Effector CD4-positive, alpha-beta T cell (primary cell): Measurements from ENCODE around the gene PCID2.
A peak's percentile ranks its signal among the peaks of the same experiment; 100 is the strongest.

Source experiments
- DNase-seq: peaks from one replicate; pipeline ENCODE4 v3.0.0-alpha.2; 2020

PCID2 gene

DNA sequence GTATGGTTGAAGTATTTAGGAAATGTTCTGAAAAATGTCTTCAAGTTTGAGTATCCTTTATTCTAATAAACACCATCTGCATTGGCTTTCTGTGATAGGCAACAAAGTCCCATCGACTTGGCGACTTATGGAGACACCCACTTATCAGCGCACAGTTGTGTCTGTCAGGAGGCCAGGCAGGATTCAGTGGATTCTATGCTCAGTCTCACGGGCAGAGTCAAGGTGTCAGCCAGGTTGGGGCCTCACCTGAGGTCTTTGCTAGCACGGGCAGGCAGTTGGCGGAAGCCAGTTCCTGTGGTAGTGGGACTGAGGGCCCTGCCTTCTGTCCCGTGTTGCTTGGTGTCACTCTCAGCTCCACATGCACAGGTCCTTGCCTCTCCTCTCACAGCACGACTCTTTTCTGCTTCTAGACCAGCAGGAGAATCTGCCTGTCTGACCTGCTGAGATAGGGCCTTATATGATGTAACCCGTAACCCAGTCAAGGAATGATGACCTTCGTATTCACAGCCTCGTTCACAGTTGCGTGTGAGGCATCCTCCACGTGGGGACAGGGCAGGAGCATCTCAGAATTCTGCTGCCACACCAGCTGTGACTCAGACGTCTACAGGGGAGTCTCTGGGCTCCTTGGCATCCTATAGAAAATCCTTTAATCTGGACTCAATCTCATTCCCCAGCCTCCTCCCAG, 10.9 kb upstream of the PCID2 start:
- DNase-seq: no peak

DNA sequence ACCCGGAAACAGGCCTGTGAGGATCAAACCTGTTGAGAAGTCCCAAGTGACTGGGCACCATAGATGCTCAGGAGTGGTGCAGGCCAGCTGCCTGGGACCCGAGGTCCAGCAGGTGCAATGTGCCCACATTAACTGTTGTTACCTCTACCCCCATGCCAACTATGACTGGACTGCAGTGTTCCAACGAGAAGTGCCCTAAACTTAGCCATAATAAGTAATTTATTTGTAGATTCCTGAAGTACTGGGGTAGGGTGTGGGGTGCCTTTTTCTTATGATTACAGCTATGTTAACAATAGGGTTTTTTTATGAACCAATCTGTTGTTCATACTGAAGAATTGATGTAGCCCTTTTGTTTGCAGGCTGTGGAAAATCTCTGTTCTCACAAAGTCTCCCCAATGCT, 10.1 kb upstream of the PCID2 start:
- DNase-seq: no peak

DNA sequence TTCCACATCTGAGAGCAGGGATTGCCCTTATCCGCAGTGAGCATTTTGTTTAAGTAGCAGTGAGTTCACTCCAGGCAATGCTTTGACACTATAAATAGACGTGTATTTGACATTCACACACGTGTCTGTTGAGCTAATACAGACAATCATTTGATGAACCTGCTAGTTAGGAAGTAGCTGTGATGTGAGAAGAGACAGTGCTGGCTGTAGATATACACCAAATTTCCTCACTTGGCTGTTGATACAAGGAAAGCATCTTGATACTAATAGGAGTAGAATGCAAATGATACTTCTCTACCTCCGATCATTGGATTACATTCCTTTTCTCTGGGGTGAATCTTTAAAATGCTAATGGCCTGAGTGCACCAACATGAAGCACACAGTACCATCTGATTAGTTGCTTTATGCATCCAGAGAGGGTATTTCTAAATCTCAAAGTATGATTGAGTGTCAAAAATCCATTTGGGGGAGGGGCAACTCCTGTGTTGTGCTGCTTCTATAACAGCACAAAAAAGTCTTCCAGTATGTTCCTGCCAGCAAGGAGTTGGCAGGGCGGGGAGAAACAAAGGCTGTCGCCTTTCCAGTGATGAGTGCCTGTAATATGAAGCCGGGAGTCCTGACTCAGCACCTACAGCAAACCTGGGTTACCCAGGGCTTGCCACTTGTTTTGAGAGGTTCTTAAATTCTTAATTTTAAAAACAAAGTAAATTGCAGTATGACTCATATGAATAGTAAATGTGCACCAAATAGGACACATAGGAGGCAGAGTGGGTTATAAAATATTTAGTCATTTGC, 8.0 kb upstream of the PCID2 start:
- DNase-seq: no peak

DNA sequence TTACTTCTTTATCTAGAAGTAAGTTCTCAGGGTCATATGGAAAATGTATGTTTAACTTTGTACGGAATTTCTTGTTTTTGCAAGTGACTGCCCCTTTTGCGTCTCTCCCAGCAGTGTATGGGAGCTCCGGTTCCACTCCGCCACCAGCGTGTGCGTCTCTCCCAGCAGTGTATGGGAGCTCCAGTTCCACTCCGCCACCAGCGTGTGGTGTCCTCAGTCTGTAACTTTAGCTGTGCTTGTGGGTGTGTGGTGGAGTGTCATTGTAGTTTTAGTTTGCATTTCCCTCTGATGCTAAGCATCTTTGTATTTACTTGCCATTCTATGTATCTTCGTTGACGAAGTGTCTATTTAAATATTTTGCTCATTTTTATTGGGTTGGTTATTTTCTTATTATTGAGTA, 3.3 kb upstream of the PCID2 start:
- DNase-seq: no peak

DNA sequence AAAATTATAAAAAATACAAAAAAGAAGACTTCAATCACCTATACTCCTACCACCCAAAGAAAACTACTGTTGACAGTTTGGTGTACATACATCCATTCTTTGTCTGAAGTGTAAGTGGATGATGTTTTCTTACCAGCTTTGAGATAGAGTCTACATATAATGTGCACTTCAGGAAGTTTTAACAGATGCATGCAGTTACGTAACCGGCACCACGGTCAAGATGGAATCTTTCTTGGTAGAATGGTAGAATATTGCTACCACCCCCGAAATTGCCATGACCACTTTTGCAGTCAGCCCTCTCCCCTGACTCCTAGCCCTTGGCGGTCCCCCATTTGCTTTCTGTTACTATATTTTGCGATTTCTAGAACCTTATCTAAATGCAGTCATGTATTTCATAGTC, 2.4 kb upstream of the PCID2 start:
- DNase-seq: no peak

DNA sequence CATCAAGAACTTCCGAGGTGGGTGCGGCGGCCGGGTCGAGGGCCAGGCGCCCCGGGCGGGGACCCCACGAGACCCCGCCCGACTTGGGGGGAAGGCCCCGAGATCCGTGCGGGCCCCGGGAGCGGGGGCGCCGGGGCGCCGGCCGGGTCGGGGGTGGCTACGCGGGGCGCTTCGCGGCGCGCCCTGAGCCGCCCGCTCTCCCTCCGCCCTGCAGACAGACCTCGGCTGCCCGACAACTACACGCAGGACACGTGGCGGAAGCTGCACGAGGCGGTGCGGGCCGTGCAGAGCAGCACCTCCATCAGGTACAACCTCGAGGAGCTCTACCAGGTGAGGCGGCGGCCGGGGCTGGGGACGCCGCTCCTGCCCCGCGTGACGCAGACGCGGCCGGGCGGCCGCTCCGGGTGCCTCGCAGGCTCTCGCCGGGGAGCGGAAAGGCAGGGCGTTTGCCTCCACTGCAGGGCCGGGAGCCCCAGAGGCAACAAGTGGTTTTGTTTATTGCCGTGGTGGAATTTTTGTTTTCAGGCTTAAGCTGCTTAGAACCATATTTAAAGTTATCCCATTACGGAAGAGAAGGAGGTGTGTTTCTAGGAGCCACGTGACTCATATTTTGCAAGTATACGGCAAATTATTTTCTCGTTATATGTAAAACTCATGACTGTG, 1.4 kb upstream of the PCID2 start:
- peak; percentile 74 for DNase-seq

DNA sequence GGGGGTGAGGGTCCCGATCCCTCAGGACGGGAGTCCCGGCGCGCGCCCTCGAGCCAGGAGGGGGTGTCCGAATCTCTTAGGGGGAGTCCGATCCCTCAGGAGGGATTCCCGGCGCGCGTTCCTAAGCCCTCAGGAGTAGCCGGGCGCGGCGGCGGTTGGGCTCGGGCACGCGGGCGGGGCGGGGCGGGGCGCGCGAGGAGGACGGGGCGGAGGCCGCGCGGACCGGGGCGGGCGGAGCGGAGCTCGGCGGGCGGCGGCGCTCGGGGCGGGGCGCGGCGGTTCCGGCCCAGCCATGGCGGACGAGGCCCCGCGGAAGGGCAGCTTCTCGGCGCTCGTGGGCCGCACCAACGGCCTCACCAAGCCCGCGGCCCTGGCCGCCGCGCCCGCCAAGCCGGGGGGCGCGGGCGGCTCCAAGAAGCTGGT, 878 bp upstream of the PCID2 start, which contains the start of gene CUL4A:
Gene CUL4A, plus strand, starts transcription at position 278 of the 423 bp plus-strand sequence. Its CDS starts 15 bp downstream, at position 293.
- DNase-seq: peak; percentile 54

DNA sequence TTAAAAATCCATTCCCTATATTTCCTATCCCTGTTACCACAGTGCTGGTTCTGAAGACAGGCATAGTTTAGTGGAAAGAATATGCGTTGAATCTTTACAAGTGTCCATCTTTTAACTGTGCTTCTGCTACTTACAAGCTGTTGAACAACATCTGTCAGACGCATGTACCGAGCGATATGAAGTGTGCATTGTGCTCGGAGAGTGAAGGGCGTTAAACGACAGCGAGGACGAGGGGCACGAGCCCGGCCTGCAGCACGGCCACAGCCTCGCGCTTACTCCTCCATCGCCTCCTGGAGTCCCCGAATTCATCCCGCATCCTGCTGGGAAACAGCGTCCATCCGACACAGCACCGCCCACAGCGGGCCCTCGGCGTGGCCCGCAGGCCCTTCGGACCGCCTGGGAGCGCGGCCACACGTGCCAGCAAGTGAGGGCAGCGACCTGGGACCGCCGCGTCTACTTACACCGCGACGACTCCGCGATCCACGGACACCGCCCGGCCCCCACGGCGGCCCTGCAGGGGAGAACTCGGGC, 514 bp downstream of the PCID2 start:
- no peak for DNase-seq

DNA sequence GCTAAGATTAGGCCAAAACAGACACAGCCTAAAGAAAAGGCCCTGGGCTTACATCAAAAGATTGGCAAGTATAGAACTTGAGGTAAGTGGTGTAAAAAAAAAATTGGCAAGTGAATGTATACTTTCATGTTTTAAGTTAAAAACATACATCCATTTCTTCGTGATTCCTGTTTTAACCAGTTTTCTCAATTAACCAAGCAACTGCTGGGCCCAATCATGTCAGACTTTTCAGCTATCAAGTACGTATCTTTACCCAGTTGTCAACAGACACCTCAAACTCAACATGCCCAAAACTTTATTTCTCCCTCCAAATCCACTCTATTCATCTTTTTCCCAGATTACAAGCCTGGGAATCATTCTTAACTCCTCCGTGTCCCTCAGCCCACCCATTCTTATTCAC, 1.0 kb downstream of the PCID2 start:
- DNase-seq: no peak

DNA sequence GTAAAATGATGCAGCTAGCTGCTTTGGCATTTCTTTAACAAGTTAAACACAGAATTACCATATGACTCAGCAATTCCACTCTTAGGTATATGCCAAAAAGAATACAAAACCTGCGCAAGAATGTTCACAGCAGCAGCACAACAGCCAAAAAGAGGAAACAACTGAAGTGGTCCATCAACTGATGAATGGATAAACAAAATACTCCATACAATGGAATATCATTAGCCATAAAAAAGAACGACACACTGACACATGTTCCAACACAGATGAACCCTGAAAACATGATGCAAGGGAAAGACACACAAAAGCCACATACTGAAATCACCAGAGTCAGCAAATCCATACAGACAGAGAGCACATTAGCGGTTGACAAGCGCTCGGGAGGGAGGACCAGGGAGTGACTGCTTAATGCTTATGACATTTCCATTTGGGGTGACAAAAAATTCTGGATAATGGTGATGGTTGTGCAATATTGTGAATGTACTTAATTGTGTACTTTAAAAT, 3.0 kb downstream of the PCID2 start:
- DNase-seq: no peak

DNA sequence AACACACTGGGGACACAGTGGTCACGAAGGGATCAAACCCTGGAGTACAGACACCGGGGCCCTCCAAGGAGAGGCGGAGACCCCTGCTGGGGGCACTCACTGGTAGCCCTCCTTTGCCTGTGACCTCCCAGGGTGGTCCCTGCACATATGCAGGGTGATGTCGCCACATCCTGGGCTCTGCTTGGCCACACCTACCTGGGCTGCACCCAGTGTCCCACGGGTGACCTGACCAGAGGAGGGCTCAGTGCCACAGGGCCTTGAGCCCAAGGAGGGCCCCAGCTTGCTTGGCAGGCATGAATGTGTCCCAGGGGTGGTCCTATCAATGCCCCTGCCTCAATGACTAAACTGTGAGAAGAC, 4.1 kb downstream of the PCID2 start:
- DNase-seq: no peak

DNA sequence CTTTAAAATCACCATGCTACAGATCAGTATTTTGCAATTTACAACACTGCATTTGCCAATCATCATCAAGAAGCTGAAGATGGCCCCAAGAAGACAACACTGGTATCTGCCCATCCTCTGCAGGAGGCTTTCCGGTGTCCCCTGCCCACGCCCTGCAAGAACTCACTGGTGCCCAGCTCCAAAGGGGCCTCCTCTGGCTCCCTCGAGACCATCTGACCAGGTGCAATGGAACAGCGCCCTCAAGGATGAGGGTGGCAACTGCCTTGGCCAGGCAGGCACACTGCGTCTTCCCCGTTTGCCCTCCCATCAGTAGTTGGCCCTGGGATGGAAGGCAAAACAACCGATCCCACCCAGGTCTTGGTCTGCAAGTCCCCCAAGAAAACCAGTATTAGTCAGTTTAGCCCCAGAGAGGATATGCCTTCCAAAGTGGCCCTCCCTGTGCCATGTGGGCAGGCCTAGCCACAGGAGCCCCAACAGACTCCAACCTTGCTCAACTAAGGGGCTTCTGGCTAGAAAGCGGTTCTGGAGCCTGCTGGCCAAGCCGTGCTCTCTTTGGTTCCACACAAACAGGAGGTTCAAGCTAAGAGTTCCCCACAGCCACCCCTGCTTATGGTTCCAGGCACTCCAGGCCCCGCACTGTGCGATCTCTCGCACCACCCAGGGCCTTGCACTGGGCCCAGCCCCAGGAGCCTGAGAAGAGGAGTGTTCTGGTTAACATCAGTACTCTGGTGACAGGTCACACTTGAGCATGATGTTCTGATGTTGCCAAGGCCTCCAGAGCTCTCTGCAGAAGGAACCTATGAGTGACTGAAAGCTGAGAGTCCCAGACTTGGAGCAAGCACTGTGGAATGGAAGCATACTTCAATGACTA, 4.7 kb downstream of the PCID2 start:
- no peak for DNase-seq

DNA sequence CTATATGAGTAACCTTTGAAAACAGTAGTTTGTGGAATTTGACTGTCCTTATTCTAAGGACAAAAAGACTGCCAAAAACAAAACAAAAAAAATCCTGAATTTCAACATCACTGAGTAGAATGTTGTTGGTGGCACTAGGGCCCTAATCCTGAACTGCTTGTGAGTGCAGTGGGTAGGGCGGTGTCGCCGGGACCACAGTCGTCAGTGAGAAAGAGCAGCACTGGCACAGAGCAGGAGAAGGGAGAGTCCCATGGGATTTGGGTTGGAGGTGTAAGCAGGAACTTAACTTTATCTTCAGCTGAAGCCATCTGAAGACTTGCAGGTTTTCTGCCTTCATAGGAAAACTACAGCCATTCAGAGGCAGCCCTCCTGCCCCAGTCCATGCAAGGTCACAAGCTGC, 5.6 kb downstream of the PCID2 start:
- DNase-seq: no peak

DNA sequence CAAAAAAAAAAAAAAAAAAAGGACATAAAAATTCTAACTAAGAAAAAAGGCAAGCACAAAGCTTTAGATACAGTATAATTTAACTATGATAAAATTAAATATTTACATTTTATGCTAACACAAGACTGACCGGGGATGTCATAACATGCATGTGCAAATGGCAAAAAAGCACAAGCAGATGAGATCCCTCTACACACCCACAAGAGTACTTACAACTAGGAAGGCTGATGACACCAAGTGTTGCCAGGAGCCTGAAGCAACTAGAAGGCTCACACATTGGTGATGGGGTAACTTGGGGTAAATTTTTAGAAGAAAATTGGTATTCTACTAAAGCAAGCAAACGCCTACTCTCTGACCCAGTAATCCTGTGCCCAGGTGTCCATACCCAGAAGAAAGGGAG, 6.7 kb downstream of the PCID2 start:
- DNase-seq: no peak

DNA sequence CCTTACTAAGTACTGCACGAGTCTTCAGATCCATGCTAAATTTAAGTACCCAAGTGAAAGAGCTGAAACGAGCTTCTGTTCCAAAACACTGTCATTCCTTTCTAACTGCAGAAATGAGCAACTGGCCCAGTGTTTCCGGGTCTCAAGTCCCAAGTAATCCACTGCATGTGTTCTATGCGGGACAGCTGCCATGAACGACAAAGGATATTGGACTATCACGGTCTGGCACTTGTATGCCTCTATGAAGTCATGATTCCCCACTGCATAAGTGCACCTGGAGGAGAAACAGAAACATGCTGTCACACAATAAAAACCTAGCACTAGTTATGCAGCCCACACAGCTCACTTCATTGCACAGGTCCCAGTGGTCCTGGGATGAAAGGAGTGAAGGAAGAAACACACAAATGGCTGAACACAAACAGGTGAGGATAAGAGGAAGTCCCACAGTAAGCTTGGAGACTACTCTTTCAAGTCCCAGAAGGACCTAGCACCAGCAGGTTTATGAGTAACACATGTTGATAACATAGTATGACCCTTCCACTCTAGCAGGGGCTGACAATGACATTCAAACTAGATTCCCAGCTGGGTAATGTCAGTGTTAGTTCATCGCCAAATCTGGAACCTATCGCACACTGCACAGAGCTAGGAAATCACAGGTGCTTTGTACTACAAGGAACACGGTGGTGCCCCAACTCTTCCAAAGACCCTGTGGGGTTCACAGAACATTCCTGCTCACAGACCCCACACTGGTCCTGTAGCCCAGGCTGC, 11.3 kb downstream of the PCID2 start:
- no peak for DNase-seq

DNA sequence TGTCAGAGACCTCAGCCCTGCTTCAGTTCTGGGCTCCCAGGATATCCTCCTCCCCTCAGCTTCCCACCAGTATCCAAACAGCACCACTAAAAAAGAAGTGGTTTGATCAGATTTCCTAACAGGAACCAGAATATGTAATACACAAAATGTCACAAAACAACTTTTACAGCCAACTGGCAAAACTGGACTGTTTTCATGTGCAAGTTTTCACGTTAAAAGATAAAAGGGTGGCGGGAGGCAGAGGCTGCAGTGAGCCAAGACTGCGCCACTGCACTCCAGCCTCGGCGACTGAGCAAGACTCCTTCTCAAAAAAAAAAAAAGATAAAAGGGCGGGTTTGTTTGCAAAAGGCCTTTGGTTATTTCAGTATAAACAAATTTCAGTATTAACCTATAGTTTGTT, 13.1 kb downstream of the PCID2 start:
- no peak for DNase-seq

DNA sequence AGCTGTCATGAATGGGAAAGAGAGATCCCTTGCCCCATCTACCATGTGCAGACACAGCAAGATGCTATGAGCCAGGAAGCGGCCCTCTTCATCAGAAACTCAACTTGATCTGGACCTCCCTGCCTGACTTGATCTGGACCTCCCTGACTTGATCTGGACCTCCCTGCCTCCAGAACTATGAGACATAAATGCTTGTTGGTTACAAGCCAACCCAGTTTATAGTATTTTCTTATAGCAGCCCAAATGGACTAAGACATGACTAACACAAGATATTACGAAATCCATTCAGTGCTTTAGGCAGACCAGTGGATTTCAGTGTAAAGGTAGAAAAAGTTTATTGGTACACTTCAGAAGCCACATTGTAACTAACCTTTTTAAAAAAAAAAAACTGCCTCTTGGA, 15.6 kb downstream of the PCID2 start:
- no peak for DNase-seq

DNA sequence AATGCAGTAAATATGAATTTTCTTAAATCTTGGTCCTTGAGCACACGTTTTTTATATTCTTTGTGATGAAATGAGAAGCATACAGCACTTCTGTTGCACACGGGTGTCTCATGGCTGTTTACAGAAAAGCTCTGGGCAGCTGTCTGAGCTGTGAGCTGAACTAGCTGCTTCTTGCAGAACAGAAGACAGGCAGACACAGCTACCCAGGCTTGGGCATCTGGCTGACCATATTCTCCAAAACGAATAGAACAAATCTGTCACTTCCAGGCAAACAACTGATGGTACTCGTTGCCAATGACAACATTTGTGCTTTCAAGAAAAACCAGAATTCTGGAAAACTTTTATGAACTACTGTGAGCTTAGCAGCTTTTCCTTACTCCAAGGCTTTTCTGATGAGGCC, 16.2 kb downstream of the PCID2 start:
- no peak for DNase-seq

DNA sequence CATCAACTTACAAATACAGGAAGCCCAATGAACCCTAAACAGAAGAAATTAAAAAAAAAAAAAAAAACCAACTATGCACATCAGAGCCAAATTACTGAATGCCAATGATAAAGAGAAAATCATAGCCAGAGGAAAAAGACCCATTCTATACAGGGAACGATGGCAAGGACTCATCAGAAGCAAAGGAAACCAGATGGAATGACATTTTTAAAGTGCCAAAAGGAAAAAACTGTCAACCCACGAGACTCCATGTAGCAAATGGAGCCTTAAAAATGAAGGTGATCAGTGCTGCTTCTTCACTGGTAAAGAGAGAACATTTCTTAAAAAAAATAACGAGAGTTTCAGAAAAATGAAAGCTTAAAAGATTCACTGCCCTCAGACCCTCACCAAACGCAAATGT, 18.3 kb downstream of the PCID2 start:
- DNase-seq: no peak

DNA sequence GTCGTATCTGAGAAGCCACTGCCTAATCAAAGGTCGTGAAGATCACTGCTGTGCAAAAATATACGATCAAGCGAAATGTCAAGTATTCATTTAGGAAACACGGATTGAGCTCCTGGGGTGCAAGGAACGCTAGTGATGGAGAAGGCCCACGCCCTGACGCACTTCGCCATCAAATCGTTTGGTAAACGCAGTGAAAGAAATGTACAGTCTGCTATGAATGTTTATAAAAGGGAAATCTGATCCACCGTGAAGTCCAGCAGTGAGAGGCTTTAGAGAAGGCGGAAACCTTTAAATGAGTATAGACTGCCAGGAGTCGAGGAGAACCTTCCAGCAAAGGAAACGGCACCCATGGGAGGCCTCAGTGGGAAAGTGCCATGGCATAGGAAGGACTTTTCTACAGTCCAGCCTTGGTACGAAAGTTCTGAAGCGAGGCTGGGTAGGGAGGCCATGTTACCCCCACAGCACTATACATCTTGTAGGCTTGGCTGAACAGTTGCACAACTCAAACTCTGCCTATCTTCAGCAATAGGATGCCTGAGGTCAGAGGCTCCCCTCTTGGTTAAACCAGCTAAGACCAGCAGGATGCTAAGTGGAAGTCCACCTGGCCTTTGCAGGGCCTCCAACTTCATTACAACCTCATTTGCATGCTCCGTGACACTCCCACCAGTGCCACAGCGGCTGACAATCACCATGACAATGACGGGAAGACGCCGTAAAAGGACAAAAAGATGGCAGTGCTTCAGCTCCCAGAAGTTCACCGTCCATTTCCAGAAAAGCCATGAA, 20.4 kb downstream of the PCID2 start:
- no peak for DNase-seq

DNA sequence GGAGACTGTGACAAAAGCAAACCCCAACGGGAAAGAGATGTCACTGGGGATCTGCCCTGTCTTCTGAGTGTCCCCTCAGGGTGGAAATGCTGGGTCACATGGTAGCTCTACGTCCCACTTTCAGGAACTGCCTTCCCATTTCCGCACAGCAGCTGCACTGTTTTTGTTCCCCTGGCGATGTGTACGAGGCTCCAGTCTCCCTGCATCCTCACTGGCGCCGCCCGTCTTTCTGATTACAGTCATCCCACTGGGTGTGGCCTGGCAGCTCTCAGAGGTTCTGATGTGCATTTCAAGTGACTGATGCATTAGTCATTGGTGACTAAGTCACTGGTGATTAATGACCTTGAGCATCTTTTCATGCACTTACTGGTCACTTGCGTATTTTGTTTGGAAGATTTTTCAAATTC, 21.2 kb downstream of the PCID2 start:
- DNase-seq: peak; percentile 26
